Measurements from ENCODE around the gene CRB1.
"Not testable (repeated sequence)": the region's sequence is repeated elsewhere in the genome, so short reads cannot be mapped to it uniquely, and the experiment has no call there.

The CRB1 gene

GRCh38 chr1:197397895-197398294, 129.8 kb downstream of the CRB1 start:
- no peak for DNase-seq (ENCODE audit: low read depth in 1 of 2, low spot score in 1 of 2)

- no peak for DNase-seq (ENCODE audit: low read depth in 1 of 2, low spot score in 1 of 2)
Observed at GRCh38 chr1:197399755-197400521, 131.9 kb downstream of the CRB1 start.

- no peak for DNase-seq (ENCODE audit: low read depth in 1 of 2, low spot score in 1 of 2)
Observed at GRCh38 chr1:197400522-197400902, 132.5 kb downstream of the CRB1 start.

- DNase-seq (ENCODE audit: low read depth in 1 of 2, low spot score in 1 of 2) = no peak
Observed at GRCh38 chr1:197402189-197402588, 134.1 kb downstream of the CRB1 start.

- not testable (repeated sequence) for DNase-seq (ENCODE audit: low read depth in 1 of 2, low spot score in 1 of 2)
Observed at GRCh38 chr1:197404774-197405173, 136.7 kb downstream of the CRB1 start.

- not testable (repeated sequence) for DNase-seq (ENCODE audit: low read depth in 1 of 2, low spot score in 1 of 2)
Observed at GRCh38 chr1:197405614-197406013, 137.6 kb downstream of the CRB1 start.

GRCh38 chr1:197413564-197413963, 145.5 kb downstream of the CRB1 start:
- DNase-seq (ENCODE audit: low read depth in 1 of 2, low spot score in 1 of 2) = no peak

GRCh38 chr1:197415221-197415620, 147.2 kb downstream of the CRB1 start:
- no peak for DNase-seq (ENCODE audit: low read depth in 1 of 2, low spot score in 1 of 2)

- DNase-seq (ENCODE audit: low read depth in 1 of 2, low spot score in 1 of 2) = no peak
Observed at GRCh38 chr1:197418693-197419092, 150.6 kb downstream of the CRB1 start.

- no peak for DNase-seq (ENCODE audit: low read depth in 1 of 2, low spot score in 1 of 2)
Observed at GRCh38 chr1:197422993-197423392, 154.9 kb downstream of the CRB1 start.

- no peak for DNase-seq (ENCODE audit: low read depth in 1 of 2, low spot score in 1 of 2)
Observed at GRCh38 chr1:197424380-197424779, 156.3 kb downstream of the CRB1 start.

GRCh38 chr1:197429372-197429771, 161.3 kb downstream of the CRB1 start:
- no peak for DNase-seq (ENCODE audit: low read depth in 1 of 2, low spot score in 1 of 2)

GRCh38 chr1:197435224-197435623, 167.2 kb downstream of the CRB1 start:
- DNase-seq (ENCODE audit: low read depth in 1 of 2, low spot score in 1 of 2) = no peak

- DNase-seq (ENCODE audit: low read depth in 1 of 2, low spot score in 1 of 2) = no peak
Observed at GRCh38 chr1:197437601-197438000, 169.5 kb downstream of the CRB1 start.

GRCh38 chr1:197438010-197438790, 170.1 kb downstream of the CRB1 start:
- DNase-seq (ENCODE audit: low read depth in 1 of 2, low spot score in 1 of 2) = no peak

- DNase-seq (ENCODE audit: low read depth in 1 of 2, low spot score in 1 of 2) = no peak
Observed at GRCh38 chr1:197439708-197440280, 171.7 kb downstream of the CRB1 start.

- no peak for DNase-seq (ENCODE audit: low read depth in 1 of 2, low spot score in 1 of 2)
Observed at GRCh38 chr1:197440715-197441114, 172.7 kb downstream of the CRB1 start.

GRCh38 chr1:197441999-197442414, 174.0 kb downstream of the CRB1 start:
- DNase-seq (ENCODE audit: low read depth in 1 of 2, low spot score in 1 of 2) = no peak

- no peak for DNase-seq (ENCODE audit: low read depth in 1 of 2, low spot score in 1 of 2)
Observed at GRCh38 chr1:197444755-197445154, 176.7 kb downstream of the CRB1 start.

- DNase-seq (ENCODE audit: low read depth in 1 of 2, low spot score in 1 of 2) = no peak
Observed at GRCh38 chr1:197448121-197448779, 180.2 kb downstream of the CRB1 start.

- DNase-seq (ENCODE audit: low read depth in 1 of 2, low spot score in 1 of 2) = no peak
Observed at GRCh38 chr1:197451381-197451780, 183.3 kb downstream of the CRB1 start.
